Astrocyte (in vitro differentiated cells and primary cell): Measurements from ENCODE around the gene ITPKB. TPM values are rescaled to one million over a fixed set of nuclear protein-coding genes. Genes with fewer than 3 reads are reported as not detected.
A peak's percentile ranks its signal among the peaks of the same experiment; 100 is the strongest.

ENCODE experiments used
- DNase-seq: peaks from one replicate; pipeline ENCODE4 v3.0.0-alpha.2; 2010; ENCODE audit warnings: low read depth
- FAIRE-seq: peaks from 2 replicates; lab custom pipeline; 2011; peaks lifted over from hg19 to GRCh38; lab: Jason Lieb, UNC
- H2AFZ ChIP-seq: 2 replicates; pipeline ENCODE4 v1.6.0; 2012; ENCODE audit warnings: low read depth, low read length, inconsistent platforms
- H3K27ac ChIP-seq: 2 replicates; pipeline ENCODE4 v1.5.1; 2011; ENCODE audit warnings: low read depth, low read length, inconsistent platforms
- H3K27me3 ChIP-seq: 2 replicates; pipeline ENCODE4 v1.6.0; 2011; ENCODE audit warnings: low read length, inconsistent platforms; ENCODE audit not compliant: insufficient read depth
- H3K36me3 ChIP-seq: 2 replicates; pipeline ENCODE4 v1.5.1; 2011; ENCODE audit warnings: low read length, inconsistent platforms; ENCODE audit not compliant: insufficient read depth
- H3K4me1 ChIP-seq: 2 replicates; pipeline ENCODE4 v1.5.1; 2011; ENCODE audit warnings: low read length, inconsistent platforms; ENCODE audit not compliant: insufficient read depth
- H3K4me2 ChIP-seq: 2 replicates; pipeline ENCODE4 v1.6.0; 2012; ENCODE audit warnings: low read length, inconsistent platforms
- H3K4me3 ChIP-seq: 2 replicates; pipeline ENCODE4 v1.5.1; 2011; ENCODE audit warnings: low read depth, mild to moderate bottlenecking, low read length, inconsistent platforms; ENCODE audit not compliant: insufficient read depth
- H3K79me2 ChIP-seq: 2 replicates; pipeline ENCODE4 v1.6.0; 2012; ENCODE audit warnings: mild to moderate bottlenecking, low read length, inconsistent platforms; ENCODE audit not compliant: insufficient read depth
- H3K9ac ChIP-seq: 2 replicates; pipeline ENCODE4 v1.6.0; 2012; ENCODE audit warnings: mild to moderate bottlenecking, low read length, inconsistent platforms
- H3K9me3 ChIP-seq: 2 replicates; pipeline ENCODE4 v1.5.1; 2012; ENCODE audit warnings: low read depth, mild to moderate bottlenecking, low read length, inconsistent platforms; ENCODE audit not compliant: insufficient read depth
- H4K20me1 ChIP-seq: 2 replicates; pipeline ENCODE4 v1.6.0; 2012; ENCODE audit warnings: low read length, inconsistent platforms; ENCODE audit not compliant: insufficient read depth
- H3K27ac Mint-ChIP-seq: one replicate; pipeline ENCODE4 v1.8.0; 2021; ENCODE audit warnings: mild to moderate bottlenecking, mixed read lengths; ENCODE audit not compliant: unreplicated experiment
- H3K27me3 Mint-ChIP-seq: one replicate; pipeline ENCODE4 v1.8.0; 2021; ENCODE audit warnings: low read depth, mixed read lengths; ENCODE audit not compliant: unreplicated experiment
- H3K36me3 Mint-ChIP-seq: one replicate; pipeline ENCODE4 v1.8.0; 2021; ENCODE audit warnings: low read depth, mixed read lengths; ENCODE audit not compliant: unreplicated experiment
- H3K4me1 Mint-ChIP-seq: one replicate; pipeline ENCODE4 v1.8.0; 2021; ENCODE audit warnings: low read depth, mixed read lengths; ENCODE audit not compliant: unreplicated experiment
- H3K4me3 Mint-ChIP-seq: one replicate; pipeline ENCODE4 v1.8.0; 2021; ENCODE audit warnings: mild to moderate bottlenecking, moderate library complexity, mixed read lengths; ENCODE audit not compliant: unreplicated experiment
- H3K9me3 Mint-ChIP-seq: one replicate; pipeline ENCODE4 v1.8.0; 2021; ENCODE audit warnings: mild to moderate bottlenecking, mixed read lengths; ENCODE audit not compliant: unreplicated experiment
- CTCF ChIP-seq: IDR thresholded peaks from 2 replicates; pipeline ENCODE4 v1.5.1; 2011; ENCODE audit warnings: low read depth, mild to moderate bottlenecking, inconsistent platforms, low read length, moderate library complexity; ENCODE audit not compliant: insufficient read depth
- EZH2 ChIP-seq: IDR thresholded peaks from 2 replicates; pipeline ENCODE4 v1.6.1; 2012; ENCODE audit warnings: mild to moderate bottlenecking, low read length, inconsistent platforms; ENCODE audit not compliant: insufficient read depth
- total RNA-seq: library from RNA; stranded (reverse); gene quantifications from 2 replicates; pipeline ENCODE4 v1.2.1, GENCODE V29; 2021

Gene ITPKB
- total RNA-seq, 1 donor from 2014 or later: 10.5 TPM

DNA sequence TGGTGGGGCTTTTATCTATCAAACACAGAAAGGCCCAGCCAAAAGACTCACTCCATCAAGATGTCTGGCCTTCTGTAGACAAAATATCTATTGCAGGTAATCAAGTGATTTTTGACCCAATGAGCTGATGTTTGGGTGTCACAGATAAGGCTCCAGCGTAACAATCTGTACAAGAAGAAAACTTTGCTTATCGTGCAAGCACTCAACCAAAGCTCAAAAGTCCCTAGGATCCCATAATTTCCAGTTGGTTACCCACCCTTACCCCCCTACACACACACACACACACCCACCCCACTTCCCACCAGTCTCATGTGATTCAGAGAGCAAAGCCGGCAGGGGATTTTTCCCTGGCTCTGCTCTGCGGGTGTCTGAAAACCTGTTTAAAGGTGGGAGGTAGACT is 5.8 kb downstream of the ITPKB start:
- no peak overlapping the region for H3K4me2 ChIP-seq
- Mint-ChIP-seq H3K36me3 (peaks cover 11% of the 10 kb centered on the region), H3K4me1 (peaks cover 17% of the 10 kb centered on the region), H3K9me3 (no peaks in the 10 kb centered on the region), H3K27me3 (peaks cover 2% of the 10 kb centered on the region), H3K4me3 (peak overlapping the region; percentile 5), H3K27ac (no peak overlapping the region)
- peaks cover 6% of the 10 kb centered on the region for H3K4me1 ChIP-seq
- peaks cover 2% of the 10 kb centered on the region for H3K27me3 ChIP-seq
- no peak overlapping the region for H3K4me3 ChIP-seq
- no peaks in the 10 kb centered on the region for H3K36me3 ChIP-seq
- H3K9me3 ChIP-seq: no peaks in the 10 kb centered on the region
- DNase-seq (no peak), FAIRE-seq (no peak)
- TF ChIP-seq EZH2 (no peak), CTCF (no peak)
- no peak overlapping the region for H3K9ac ChIP-seq
- no peak overlapping the region for H2AFZ ChIP-seq
- no peak overlapping the region for H3K27ac ChIP-seq
- H4K20me1 ChIP-seq: peaks cover 55% of the 10 kb centered on the region
- H3K79me2 ChIP-seq: peaks cover 45% of the 10 kb centered on the region

DNA sequence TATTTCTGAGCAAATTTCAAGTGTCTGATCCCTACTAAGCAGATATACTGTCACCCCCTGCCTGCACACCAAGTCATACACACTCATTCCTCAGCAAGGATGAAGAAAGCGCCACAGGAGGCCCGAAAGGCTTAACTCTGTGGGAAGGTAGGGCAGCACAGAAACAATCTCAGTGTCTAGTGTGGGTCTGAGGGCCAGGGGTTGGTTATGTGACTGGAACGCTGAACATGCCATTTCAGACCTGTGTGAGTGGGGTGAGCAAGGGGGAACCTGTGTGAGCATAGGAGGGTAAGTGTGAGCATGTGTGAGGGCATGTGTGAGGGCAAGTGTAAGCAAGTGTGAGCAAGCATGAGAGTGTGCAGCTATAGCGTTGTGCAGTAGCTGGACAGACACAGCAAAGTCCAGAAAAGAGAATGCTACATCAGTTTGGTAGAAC is 6.2 kb downstream of the ITPKB start:
- Mint-ChIP-seq H3K4me1 (peaks cover 19% of the 10 kb centered on the region), H3K27ac (no peak overlapping the region), H3K36me3 (peaks cover 15% of the 10 kb centered on the region), H3K4me3 (no peak overlapping the region), H3K9me3 (no peaks in the 10 kb centered on the region), H3K27me3 (peaks cover 2% of the 10 kb centered on the region)
- H3K4me3 ChIP-seq: no peak overlapping the region
- H3K36me3 ChIP-seq: no peaks in the 10 kb centered on the region
- peaks cover 3% of the 10 kb centered on the region for H3K4me1 ChIP-seq
- H3K4me2 ChIP-seq: no peak overlapping the region
- TF ChIP-seq CTCF (no peak), EZH2 (no peak)
- H3K27me3 ChIP-seq: peaks cover 2% of the 10 kb centered on the region
- no peak overlapping the region for H3K9ac ChIP-seq
- H3K79me2 ChIP-seq: peaks cover 44% of the 10 kb centered on the region
- H2AFZ ChIP-seq: no peak overlapping the region
- peaks cover 56% of the 10 kb centered on the region for H4K20me1 ChIP-seq
- DNase-seq (no peak), FAIRE-seq (no peak)
- no peak overlapping the region for H3K27ac ChIP-seq
- no peaks in the 10 kb centered on the region for H3K9me3 ChIP-seq

- no peaks in the 10 kb centered on the region for H3K36me3 ChIP-seq
- Mint-ChIP-seq H3K36me3 (peaks cover 17% of the 10 kb centered on the region), H3K4me1 (peaks cover 19% of the 10 kb centered on the region), H3K4me3 (no peak overlapping the region), H3K27ac (no peak overlapping the region), H3K27me3 (peaks cover 2% of the 10 kb centered on the region), H3K9me3 (no peaks in the 10 kb centered on the region)
- H3K4me2 ChIP-seq: no peak overlapping the region
- H3K27ac ChIP-seq: no peak overlapping the region
- H3K9ac ChIP-seq: no peak overlapping the region
- H3K4me1 ChIP-seq: peaks cover 3% of the 10 kb centered on the region
- DNase-seq (no peak), FAIRE-seq (no peak)
- TF ChIP-seq EZH2: no peak
- TF ChIP-seq CTCF: no peak
- no peaks in the 10 kb centered on the region for H3K9me3 ChIP-seq
- H2AFZ ChIP-seq: no peak overlapping the region
- H4K20me1 ChIP-seq: peaks cover 49% of the 10 kb centered on the region
- peaks cover under 1% of the 10 kb centered on the region for H3K27me3 ChIP-seq
- H3K79me2 ChIP-seq: peaks cover 48% of the 10 kb centered on the region
- no peak overlapping the region for H3K4me3 ChIP-seq
Observed at GRCh38 chr1:226731257-226731893, 7.7 kb downstream of the ITPKB start.
